GM12875 (cell line): Measurements from ENCODE around the gene PTDSS2.

Source experiments
- H3K4me3 ChIP-seq: one replicate; pipeline ENCODE4 v1.5.1; 2011; ENCODE audit warnings: low read depth, low read length, control low read depth
- TF ChIP-seq, protein P1 (sequence below): IDR thresholded peaks from 2 replicates; pipeline ENCODE4 v1.5.1; 2011; ENCODE audit warnings: low read depth, mild to moderate bottlenecking, control low read depth, inconsistent platforms, low read length, moderate library complexity, borderline replicate concordance; ENCODE audit not compliant: insufficient read depth

The PTDSS2 gene

DNA sequence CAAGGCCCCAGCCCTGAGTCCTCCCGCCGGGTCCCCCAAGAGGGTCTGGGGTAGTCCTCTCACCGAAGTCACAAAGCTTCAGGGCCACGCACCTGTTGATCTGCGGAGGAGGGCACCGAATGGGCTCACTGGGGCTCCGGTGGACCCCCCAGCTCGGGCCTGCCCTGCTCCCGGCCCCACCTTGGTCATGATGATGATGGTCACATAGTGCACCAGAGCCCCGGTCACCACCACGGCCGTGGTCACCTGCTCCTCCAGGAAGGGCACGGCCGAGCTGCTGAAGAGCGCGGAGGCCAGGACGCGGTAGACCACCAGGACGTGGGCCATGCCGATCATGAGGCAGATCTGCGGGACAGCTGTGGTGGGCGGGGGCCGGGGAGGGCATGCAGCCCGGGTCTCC is 21.8 kb upstream of the PTDSS2 start:
- no peak overlapping the region for H3K4me3 ChIP-seq
- TF ChIP-seq, protein P1, sequence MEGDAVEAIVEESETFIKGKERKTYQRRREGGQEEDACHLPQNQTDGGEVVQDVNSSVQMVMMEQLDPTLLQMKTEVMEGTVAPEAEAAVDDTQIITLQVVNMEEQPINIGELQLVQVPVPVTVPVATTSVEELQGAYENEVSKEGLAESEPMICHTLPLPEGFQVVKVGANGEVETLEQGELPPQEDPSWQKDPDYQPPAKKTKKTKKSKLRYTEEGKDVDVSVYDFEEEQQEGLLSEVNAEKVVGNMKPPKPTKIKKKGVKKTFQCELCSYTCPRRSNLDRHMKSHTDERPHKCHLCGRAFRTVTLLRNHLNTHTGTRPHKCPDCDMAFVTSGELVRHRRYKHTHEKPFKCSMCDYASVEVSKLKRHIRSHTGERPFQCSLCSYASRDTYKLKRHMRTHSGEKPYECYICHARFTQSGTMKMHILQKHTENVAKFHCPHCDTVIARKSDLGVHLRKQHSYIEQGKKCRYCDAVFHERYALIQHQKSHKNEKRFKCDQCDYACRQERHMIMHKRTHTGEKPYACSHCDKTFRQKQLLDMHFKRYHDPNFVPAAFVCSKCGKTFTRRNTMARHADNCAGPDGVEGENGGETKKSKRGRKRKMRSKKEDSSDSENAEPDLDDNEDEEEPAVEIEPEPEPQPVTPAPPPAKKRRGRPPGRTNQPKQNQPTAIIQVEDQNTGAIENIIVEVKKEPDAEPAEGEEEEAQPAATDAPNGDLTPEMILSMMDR: no peak

DNA sequence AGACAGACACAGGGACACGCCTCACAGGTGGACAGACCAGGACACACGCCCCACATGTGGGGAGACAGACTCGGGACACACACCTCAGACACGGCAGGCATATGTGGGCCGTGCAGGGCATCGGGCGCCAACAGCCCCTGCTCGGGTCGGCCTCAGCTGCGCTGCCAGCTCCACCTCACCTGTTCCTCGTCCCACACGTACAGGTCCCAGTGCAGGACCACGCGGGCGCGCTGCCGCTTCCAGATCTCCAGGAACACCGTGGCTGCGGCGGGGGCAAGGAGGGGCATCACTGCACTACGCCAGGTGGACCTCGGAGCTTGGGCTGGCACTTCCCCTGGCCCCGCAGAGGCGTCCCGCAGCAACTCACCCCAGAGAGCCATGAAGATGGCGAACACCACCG is 20.7 kb upstream of the PTDSS2 start:
- TF ChIP-seq, protein P1: no peak
- H3K4me3 ChIP-seq: no peak overlapping the region

DNA sequence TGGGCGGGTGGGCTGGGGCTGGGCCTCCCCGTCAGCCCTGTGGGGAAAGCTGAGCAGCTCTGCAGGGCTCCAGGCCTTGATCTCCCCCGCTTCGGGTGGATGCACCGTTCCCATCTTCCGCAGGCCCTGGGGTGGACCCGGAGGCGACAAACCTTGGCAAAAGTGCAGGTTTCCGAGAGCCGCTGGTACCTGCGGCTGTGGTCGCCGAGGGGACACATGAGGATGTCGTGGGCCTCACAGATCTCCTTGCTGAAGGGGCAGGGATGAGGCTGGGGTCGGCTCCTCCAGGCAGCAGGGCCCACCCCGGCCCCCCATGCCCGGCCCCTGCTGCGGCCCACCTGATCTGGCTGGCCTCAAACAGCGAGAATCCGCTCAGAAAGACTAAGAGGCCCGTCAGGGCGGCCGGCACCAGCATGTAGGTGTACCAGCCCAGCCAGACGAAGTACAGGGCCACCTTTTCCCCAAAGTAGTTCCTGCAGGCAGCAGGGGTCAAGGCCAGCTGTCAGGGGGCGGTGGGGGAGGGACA is 20.1 kb upstream of the PTDSS2 start:
- TF ChIP-seq, protein P1: no peak
- no peak overlapping the region for H3K4me3 ChIP-seq

DNA sequence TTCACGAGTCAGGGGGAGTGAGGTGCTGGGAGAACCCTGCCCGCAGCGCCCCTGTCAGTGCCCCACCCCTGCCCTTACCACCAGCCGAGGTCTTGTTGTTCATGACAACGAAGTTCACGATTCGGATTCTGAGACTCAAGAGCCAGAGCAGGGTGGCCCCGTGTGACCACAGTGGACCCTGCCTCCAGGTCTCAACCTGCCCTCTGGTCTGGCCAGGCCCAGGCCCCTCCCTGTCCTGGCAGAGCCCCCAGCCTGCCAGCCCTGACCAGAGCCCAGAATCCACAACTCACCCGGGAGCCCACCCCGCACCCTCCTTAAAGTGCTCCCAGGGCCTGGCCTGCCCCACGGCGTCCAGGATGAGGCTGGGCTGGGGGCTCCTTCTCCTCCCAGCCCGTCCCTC is 18.2 kb upstream of the PTDSS2 start:
- H3K4me3 ChIP-seq: no peak overlapping the region
- TF ChIP-seq, protein P1: no peak

DNA sequence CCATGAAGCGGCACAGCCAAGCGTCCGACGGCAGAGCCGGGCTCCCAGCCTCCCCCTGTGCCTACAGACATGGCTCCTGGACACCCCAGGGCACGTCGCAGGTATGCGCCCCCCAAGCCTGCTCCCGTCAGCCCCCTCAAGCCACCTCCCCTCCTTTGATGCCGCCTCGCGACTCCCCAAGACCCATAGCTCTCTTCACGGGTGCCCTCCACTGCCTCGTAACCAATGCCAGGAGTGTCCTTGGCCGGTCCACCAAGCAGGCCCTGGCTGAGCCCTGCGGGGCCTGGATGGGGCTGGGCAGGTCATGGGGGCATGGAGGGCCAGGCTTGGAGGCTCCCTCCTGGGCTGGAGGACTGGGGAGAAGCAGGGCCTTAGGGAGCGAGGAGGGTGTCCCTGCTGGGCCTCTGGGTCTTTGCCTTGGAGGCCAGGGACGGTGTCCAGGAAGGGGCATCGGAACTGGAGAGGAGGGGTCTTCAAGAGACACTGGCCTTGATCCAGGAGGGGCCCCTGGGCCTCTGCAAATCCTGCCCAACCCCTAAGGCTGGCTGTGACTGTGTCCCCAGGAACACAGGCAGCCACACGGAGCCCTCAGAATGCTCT is 17.5 kb upstream of the PTDSS2 start:
- TF ChIP-seq, protein P1: no peak
- H3K4me3 ChIP-seq: no peak overlapping the region

DNA sequence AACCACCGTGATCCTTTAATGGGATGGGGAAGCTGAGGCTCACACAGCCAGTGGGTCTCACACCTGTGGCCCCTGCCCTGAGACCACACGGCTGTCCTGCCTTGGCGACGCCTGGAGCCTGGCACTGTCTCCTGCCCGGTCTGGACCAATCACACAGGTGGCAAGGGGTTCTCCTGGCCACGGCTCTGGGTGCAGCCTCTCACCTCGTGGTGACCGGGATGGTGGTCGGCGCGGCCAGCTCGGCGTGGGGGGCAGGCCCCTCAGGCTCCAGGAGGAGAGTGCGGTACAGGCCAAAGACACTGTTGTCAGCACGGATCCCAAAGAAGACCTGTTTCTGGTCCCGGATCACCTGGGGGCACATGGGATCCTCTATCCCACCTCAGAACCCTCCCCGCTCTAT is 17.0 kb upstream of the PTDSS2 start:
- TF ChIP-seq, protein P1: no peak
- H3K4me3 ChIP-seq: no peak overlapping the region

DNA sequence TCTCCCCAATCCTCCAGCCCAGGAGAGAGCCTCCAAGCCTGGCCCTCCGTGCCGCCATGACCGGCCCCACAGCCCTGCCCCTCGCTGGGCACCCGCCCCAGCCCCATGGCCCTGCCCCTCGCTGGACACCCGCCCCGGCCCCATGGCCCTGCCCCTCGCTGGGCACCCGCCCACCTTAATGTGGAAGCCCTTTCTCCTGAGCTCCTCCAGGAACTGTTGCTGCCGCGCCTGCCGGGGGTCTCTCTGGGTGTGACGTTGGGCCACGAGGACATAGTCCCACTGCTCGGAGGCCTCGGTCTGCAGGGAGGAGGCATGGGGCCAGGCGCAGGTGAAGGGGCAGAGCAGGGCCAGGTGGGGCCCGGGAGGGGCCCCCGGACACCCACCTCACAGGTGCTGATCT is 16.4 kb upstream of the PTDSS2 start:
- no peak overlapping the region for H3K4me3 ChIP-seq
- TF ChIP-seq, protein P1: no peak
